HepG2 (cell line): ENCODE data around the gene CEP43. TPM values are rescaled to one million over a fixed set of nuclear protein-coding genes. Genes with fewer than 3 reads are reported as not detected.

ENCODE experiments used
- ATAC-seq: fragments of 200-7000 bp; cut with Tn5 transposase; 3 replicates; pipeline ENCODE4 v1.9.1; 2020; ENCODE audit warnings: mild to moderate bottlenecking, moderate library complexity
- BruUV-seq: library from RNA; stranded (reverse); fragments of 400-500 nt; replicated peaks from 2 replicates; lab custom pipeline; 2021; lab: Mats Ljungman, UMichigan
- CTCF ChIA-PET: fragments of 300-600 bp; formaldehyde crosslinking; extraction: SDS; loops from one replicate; lab custom pipeline; 2021; ENCODE audit warnings: low total read pairs, inconsistent platforms, low intra/inter-chr PET ratio; lab: Yijun Ruan, JAX
- POLR2A ChIA-PET: fragments of 350-600 bp; sonication (Branson Sonifier 250); formaldehyde crosslinking; loops from one replicate; lab custom pipeline; 2020; ENCODE audit warnings: antibody characterized with exemption, inconsistent platforms; lab: Yijun Ruan, JAX
- DNase-seq: peaks from one replicate; pipeline ENCODE4 v3.0.0-alpha.2; 2015; ENCODE audit warnings: low spot score
- FAIRE-seq: peaks from 3 replicates; lab custom pipeline; 2011; peaks lifted over from hg19 to GRCh38; lab: Jason Lieb, UNC
- H2AFZ ChIP-seq: one replicate; pipeline ENCODE4 v1.6.1; 2011; ENCODE audit warnings: low read length, inconsistent platforms
- H3K27ac ChIP-seq: fragments of 300-600 bp; 3 replicates; pipeline ENCODE4 v1.8.0; 2011; ENCODE audit warnings: mixed run types, mild to moderate bottlenecking, mixed read lengths, low read length, inconsistent platforms; ENCODE audit not compliant: insufficient read depth; ENCODE audit errors: extremely low read length
- H3K27me3 ChIP-seq, 2 experiments: fragments of 200-600 bp in 1 of 2; 2 replicates in 1 of 2; 3 replicates in 1 of 2; pipeline versions ENCODE4 v1.6.0 to v1.8.0; 2011; ENCODE audit warnings: low read length in 2 of 2, mild to moderate bottlenecking in 2 of 2, moderate library complexity in 2 of 2, inconsistent platforms in 1 of 2; ENCODE audit not compliant: insufficient read depth in 2 of 2, control insufficient read depth in 1 of 2
- H3K36me3 ChIP-seq, 2 experiments: fragments of 200-600 bp in 1 of 2; replicated peaks in 1 of 2; 2 replicates in 1 of 2; 3 replicates in 1 of 2; pipeline versions ENCODE4 v1.5.1 to v1.8.0; 2011; ENCODE audit warnings: low read length in 2 of 2, inconsistent platforms in 1 of 2; ENCODE audit not compliant: insufficient read depth in 2 of 2, control insufficient read depth in 1 of 2
- H3K4me1 ChIP-seq: 2 replicates; pipeline ENCODE4 v1.5.1; 2012; ENCODE audit warnings: low read length, inconsistent platforms; ENCODE audit not compliant: insufficient read depth
- H3K4me2 ChIP-seq: 2 replicates; pipeline ENCODE4 v1.6.0; 2011; ENCODE audit warnings: low read depth, low read length, inconsistent platforms
- H3K4me3 ChIP-seq, 3 experiments: fragments of 200-600 bp in 1 of 3; sonication (generic), shearing (Covaris generic) in 1 of 3; replicated peaks in 1 of 3; 2 replicates each; pipeline ENCODE4 v1.5.1; 2011 to 2016; ENCODE audit warnings: low read length in 3 of 3, inconsistent platforms in 2 of 3, low read depth in 2 of 3, mild to moderate bottlenecking in 2 of 3, control low read depth in 1 of 3, mixed read lengths in 1 of 3; ENCODE audit not compliant: insufficient read depth in 1 of 3
- H3K79me2 ChIP-seq: one replicate; pipeline ENCODE4 v1.6.1; 2011; ENCODE audit warnings: low read length, inconsistent platforms; ENCODE audit not compliant: insufficient read depth
- H3K9ac ChIP-seq: 2 replicates; pipeline ENCODE4 v1.6.0; 2011; ENCODE audit warnings: mild to moderate bottlenecking, low read depth, low read length, inconsistent platforms; ENCODE audit not compliant: insufficient read depth
- H3K9me3 ChIP-seq: 2 replicates; pipeline ENCODE4 v1.5.1; 2012; ENCODE audit warnings: mild to moderate bottlenecking, low read length
- H4K20me1 ChIP-seq: 2 replicates; pipeline ENCODE4 v1.6.0; 2011; ENCODE audit warnings: inconsistent platforms, mild to moderate bottlenecking, low read length, moderate library complexity; ENCODE audit not compliant: insufficient read depth
- ATF4 ChIP-seq, 2 experiments: fragments of 450-650 bp in 1 of 2; sonication (generic) in 1 of 2; formaldehyde crosslinking; IDR thresholded peaks; 2 replicates each; pipeline versions ENCODE4 v1.5.0 to v1.8.0; 2020 to 2022; ENCODE audit warnings: mild to moderate bottlenecking in 1 of 2, missing genetic modification reagents in 1 of 2
- CEBPG ChIP-seq: IDR thresholded peaks from 2 replicates; pipeline ENCODE4 v1.6.1; 2016
- CTCF ChIP-seq: sonication (generic); formaldehyde crosslinking; IDR thresholded peaks from 2 replicates; pipeline ENCODE4 v1.5.0; 2020; ENCODE audit warnings: mild to moderate bottlenecking, missing genetic modification reagents, moderate library complexity
- DNMT3B ChIP-seq: conservative IDR thresholded peaks from 2 replicates; pipeline ENCODE4 v1.6.1; 2016; ENCODE audit warnings: missing biosample characterization, control low read depth
- KMT2B ChIP-seq: IDR thresholded peaks from 2 replicates; pipeline ENCODE4 v1.6.1; 2016; ENCODE audit warnings: missing genetic modification reagents, missing compliant biosample characterization
- POLR2G ChIP-seq: fragments of 200-400 bp; formaldehyde crosslinking; IDR thresholded peaks from 2 replicates; pipeline ENCODE4 v1.6.1; 2018; ENCODE audit warnings: mild to moderate bottlenecking, low read depth, low read length, moderate library complexity
- TEAD3 ChIP-seq: optimal IDR thresholded peaks from 2 replicates; pipeline ENCODE3; 2016; ENCODE audit warnings: borderline replicate concordance
- ZNF274 ChIP-seq: sonication (generic); formaldehyde crosslinking; IDR thresholded peaks from 2 replicates; pipeline ENCODE4 v1.5.1; 2020; ENCODE audit warnings: mild to moderate bottlenecking, missing genetic modification reagents
- ZNF280D ChIP-seq: sonication (generic); formaldehyde crosslinking; IDR thresholded peaks from 2 replicates; pipeline ENCODE4 v1.5.1; 2020; ENCODE audit warnings: mild to moderate bottlenecking, missing genetic modification reagents
- ZNF510 ChIP-seq: sonication (generic); formaldehyde crosslinking; IDR thresholded peaks from 2 replicates; pipeline ENCODE4 v1.4.0; 2020; ENCODE audit warnings: low read depth, mild to moderate bottlenecking, missing genetic modification reagents
- ZNF614 ChIP-seq: IDR thresholded peaks from 2 replicates; pipeline ENCODE4 v1.6.1; 2018; ENCODE audit warnings: missing biosample characterization, missing genetic modification reagents, inconsistent platforms, borderline replicate concordance
- ZNF644 ChIP-seq: IDR thresholded peaks from 2 replicates; pipeline ENCODE4 v1.6.1; 2016; ENCODE audit warnings: low read depth
- ZNF704 ChIP-seq: sonication (generic); formaldehyde crosslinking; IDR thresholded peaks from 2 replicates; pipeline ENCODE4 v1.8.1; 2023; ENCODE audit warnings: mild to moderate bottlenecking, inconsistent platforms, moderate library complexity, missing genetic modification reagents, borderline replicate concordance
- ZNF720 ChIP-seq: sonication (generic); formaldehyde crosslinking; IDR thresholded peaks from 2 replicates; pipeline ENCODE4 v1.4.0; 2020; ENCODE audit warnings: missing genetic modification reagents
- WGBS: methylation state at CpG from one replicate; pipeline ENCODE4 v1.1.6; 2017; ENCODE audit warnings: low lambda C conversion rate; 5-methylcytosine and 5-hydroxymethylcytosine counted together
- in situ Hi-C: cut with HindIII; loops from 2 replicates; pipeline ENCODE4 v1.10.0; 2017; ENCODE audit warnings: low pct_unique_long_range_greater_than_20kb; ENCODE audit not compliant: extremely low pct_ligation_motif_present
- intact Hi-C: fragments of 100-400 bp; cut with micrococcal nuclease; formaldehyde crosslinking; loops from one replicate; pipeline ENCODE4 v1.10.0; 2022; ENCODE audit not compliant: unreplicated experiment
- polyA plus RNA-seq, 8 experiments: library from polyadenylated mRNA; depleted of rRNA in 3 of 8; stranded (reverse) in 7 of 8; unstranded in 1 of 8; fragments of >200 nt; fragmentation: Illumina TruSeq in 4 of 8; extraction: Trizol in 4 of 8; gene quantifications; 2 replicates each; pipeline versions ENCODE4 v1.2.1 to v1.2.3, GENCODE V29; 2011 to 2016; ENCODE audit warnings: low read depth in 4 of 8, missing spikeins in 1 of 8, mixed read lengths in 1 of 8; ENCODE audit not compliant: insufficient read depth in 1 of 8
- total RNA-seq, 5 experiments: library from RNA; depleted of rRNA; stranded (reverse); fragments of >200 nt; fragmentation: Illumina TruSeq; extraction: Trizol; gene quantifications; 2 replicates each; pipeline ENCODE4 v1.2.3, GENCODE V29; 2016; ENCODE audit warnings: low read depth in 1 of 5

CEP43 gene
- total and polyA plus RNA-seq, 2 of the 13 experiments (the other 11 are each of a cell fraction or from before 2014, with no cell fraction given): 29.3 to 73.9 TPM

GRCh38 chr6:166996406-166996805, 2.8 kb upstream of the CEP43 start:
- in situ Hi-C loops: no loop called here
- TF ChIP-seq ZNF280D: no peak
- no peak for TF ChIP-seq ZNF704 (CRISPR knock-in tag)
- no peak for TF ChIP-seq ZNF274 (CRISPR knock-in tag)
- peak; percentile 93 for TF ChIP-seq CEBPG
- TF ChIP-seq ZNF720 (CRISPR knock-in tag): no peak
- no peak for TF ChIP-seq ZNF510 (CRISPR knock-in tag)
- TF ChIP-seq POLR2G: 0 out of 2 replicates have a peak, but pooled peaks have one; percentile 27
- TF ChIP-seq ZNF614 (CRISPR knock-in tag): peak; percentile 12; the same call in 1 of the 2 replicates
- peak; percentile 63; the same call in 1 of the 2 replicates for TF ChIP-seq ZNF644 (CRISPR knock-in tag)
- TF ChIP-seq TEAD3 (CRISPR knock-in tag): peak; percentile 60
- TF ChIP-seq KMT2B (CRISPR knock-in tag): 0 out of 2 replicates have a peak, but pooled peaks have one; percentile 24
- no peak for TF ChIP-seq DNMT3B
- no peak for TF ChIP-seq CTCF (CRISPR knock-in tag)
- 0 out of 4 replicates have a peak, but pooled peaks of 1 of the 2 experiments have one; percentile 20 for TF ChIP-seq ATF4 (CRISPR knock-in tag; IDR thresholded peaks at IDR 0.05)

More at GRCh38 chr6:166996406-166996805, 2.8 kb upstream of the CEP43 start:
- Histone ChIP-seq H3K4me2 (0 out of 2 replicates have a peak overlapping the region, but pooled peaks have one; percentile 0), H3K27ac (no peak overlapping the region), H3K4me3 (no peak overlapping the region), H3K36me3 (peaks cover 7 to 17% of the 10 kb centered on the region in 2 experiments), H3K4me1 (peaks cover 31% of the 10 kb centered on the region), H3K9me3 (no peaks in the 10 kb centered on the region), H2AFZ (no peak overlapping the region), H4K20me1 (peaks cover 15% of the 10 kb centered on the region), H3K79me2 (peaks cover 60% of the 10 kb centered on the region), H3K27me3 (no peaks in the 10 kb centered on the region; a peak in 1 of 5 replicates), H3K9ac (no peak overlapping the region)
- intact Hi-C loops: loop anchor here (2.0 kb wide), 1 partner anchor 40 kb away; the partner anchor contains the start of gene RNASET2
- DNase-seq (peak; percentile 55), FAIRE-seq (peak; percentile 39), ATAC-seq (no peak)
- ChIA-PET CTCF (interaction anchor here (2.2 kb wide), 1 partner anchor 145 kb away, joined by 24 read pairs; no protein-coding TSS in a partner anchor), POLR2A (no interaction called here)
- no TSS peak for BruUV-seq
- WGBS: 76% methylated on average over 7 of the region's 7 CpGs
